DMS53 (cell line): Measurements from ENCODE around the gene DLX2.

Source experiments
- DNase-seq: peaks from one replicate; lab custom pipeline; 2025; lab: John Stamatoyannopoulos, UW

The DLX2 gene

GRCh38 chr2:172107690-172108586 lies 5.2 kb upstream of the DLX2 start:
- DNase-seq: no peak

DNA sequence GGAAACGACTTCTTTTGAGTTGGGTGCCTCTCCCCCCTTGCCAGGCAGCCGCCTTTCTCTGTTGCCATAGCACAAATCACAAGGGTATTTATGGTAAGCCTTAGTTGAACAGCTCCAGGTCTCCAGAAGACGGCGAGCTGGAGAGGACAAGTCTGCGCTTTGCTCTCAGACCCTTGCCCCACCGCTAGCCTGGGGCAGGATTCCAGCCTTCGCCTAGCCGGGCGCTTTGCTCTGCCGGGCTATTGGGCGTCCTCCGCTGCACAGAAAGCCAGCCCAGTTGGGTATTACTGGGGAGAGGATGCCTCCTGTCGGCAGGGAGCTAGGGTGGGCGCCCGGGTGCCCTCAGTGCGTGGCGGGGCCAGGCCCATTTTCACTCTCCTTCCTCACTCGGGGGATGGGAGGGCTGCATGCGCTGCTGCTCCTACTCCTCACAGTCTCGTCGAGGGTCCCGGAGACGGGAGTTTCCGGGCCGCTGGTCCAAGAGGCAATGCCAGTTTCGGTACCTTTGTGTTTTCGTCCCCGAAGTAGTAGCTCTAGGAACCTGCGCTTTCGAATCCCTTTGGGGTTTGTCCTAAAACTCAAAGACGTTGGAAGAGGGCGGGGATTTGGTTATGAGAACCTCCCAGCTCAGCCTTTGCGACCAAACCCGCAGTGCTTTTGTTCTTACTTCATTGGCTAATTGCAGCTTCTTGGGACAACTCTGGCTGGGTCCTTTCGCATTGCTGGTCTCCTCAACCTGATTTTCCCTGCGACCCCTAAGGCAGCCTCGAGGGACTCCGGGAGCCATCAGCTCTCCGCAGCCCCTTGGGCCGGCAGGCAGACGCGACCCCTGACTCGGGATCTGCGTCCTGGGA lies 3.6 kb upstream of the DLX2 start:
- DNase-seq: peak; percentile 70

- peak; percentile 27 for DNase-seq
Observed at GRCh38 chr2:172105471-172106107, 2.9 kb upstream of the DLX2 start.

GRCh38 chr2:172103471-172104272 lies 972 bp upstream of the DLX2 start:
- DNase-seq: peak; percentile 94

DNA sequence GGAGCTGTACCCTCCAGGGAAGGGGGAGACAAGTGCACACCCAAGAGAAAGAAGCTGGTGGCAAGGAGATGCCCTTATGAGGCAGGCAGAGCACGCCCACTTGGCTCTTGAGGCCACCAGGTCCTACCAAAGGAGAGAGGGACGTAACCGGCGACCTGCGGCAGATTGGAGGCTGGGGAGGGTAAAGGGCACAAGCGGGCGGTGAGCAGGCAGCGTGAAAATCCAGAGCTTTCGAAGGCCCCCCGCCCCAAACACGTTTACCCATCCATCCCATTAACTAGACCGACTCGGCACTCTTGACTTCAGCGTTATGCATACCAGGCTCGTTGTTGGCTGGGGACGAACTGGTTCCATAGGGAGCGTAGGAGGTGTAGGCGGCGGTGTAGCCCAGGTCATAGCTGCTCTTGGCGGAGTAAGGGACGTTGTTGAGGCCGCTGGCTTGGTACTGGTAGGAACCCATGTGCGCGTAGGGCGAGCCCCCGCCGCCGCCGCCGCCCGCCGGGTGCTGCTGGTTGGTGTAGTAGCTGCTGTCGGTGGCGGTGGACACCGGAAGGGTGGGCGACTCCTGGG lies 794 bp downstream of the DLX2 start:
- DNase-seq: peak; percentile 83

DNA sequence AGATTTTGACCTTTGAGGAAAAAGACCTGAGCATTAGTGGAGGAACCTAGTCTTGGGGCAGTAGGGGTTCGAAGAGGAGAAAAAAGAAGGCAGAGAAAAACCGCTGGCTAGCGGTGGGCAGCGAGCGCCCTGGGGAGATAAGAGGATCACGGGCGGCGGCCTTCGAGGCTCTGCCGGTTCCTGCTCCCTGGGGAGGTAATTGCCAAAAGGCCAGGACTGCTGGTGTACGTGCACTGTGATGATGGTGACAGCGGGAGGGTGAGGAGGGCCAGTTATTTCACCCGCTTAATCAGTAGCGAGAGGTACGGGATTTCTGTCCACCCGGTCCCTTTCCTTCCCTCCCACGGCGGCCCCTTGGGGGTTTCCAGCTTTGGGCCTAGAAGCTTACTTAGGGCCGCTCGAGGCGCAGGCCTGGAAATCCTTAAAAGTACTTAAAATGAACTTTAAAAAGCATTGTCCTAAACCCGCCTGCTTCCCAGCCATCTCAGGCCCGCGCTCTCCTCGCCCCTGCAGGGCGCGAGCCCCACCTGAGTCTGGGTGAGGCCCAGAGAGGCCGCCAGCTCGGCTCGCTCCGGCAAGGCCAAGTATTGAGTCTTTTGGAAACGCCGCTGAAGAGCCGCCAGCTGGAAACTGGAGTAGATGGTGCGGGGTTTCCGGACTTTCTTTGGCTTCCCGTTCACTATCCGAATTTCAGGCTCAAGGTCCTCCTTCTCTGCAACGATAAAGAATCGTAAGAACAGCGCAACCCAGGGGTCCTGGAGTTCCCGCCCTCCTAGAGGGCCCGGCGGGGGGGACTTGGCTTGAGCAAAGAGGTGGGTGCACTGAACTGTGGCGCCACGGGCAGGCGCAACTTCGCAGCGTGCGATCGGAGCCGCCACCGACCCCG lies 1.5 kb downstream of the DLX2 start:
- DNase-seq: peak; percentile 67

GRCh38 chr2:172100080-172100934 lies 2.4 kb downstream of the DLX2 start:
- DNase-seq: peak; percentile 61

GRCh38 chr2:172099472-172100079 lies 3.1 kb downstream of the DLX2 start:
- no peak for DNase-seq

DNA sequence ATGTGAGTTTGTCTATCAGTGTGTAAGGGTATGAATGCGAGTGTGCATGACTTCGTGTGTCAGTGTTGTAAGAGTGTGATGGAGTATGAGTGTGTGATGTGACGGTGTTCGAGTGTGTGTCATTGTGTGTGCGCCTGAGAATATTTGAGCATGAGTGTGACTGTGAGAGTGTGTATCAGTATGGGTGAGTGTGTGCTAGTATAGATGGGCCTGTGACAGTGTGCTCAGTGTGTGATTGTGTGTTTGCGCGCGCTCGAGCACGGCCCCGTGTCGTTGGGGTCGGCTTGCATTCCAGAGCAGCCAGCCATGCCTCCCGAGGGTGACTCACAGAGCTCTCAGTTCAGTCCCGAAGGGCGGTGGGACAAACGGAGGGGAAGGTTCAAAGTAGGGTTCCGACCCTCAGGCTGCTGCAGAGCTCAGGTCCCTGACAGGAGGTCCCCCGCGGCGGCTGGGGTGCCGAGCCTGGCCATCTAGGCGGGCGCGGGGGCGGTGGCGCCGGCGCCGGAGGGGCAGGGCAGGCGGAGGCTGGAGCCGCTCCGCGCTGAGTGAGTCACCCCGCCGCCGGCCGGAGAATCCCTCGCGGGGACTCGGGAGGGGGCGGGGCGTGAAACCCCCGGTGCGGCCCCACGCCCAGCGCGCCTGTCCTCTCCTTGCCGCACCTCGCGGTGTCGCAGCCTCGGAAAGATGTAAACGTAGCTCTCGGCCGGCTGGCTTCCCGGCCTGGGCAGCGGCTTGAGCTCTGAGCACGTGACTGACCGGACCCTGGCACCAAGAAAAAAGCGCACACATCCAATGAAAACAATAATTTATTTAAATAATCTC lies 3.8 kb downstream of the DLX2 start:
- peak; percentile 76 for DNase-seq

DNA sequence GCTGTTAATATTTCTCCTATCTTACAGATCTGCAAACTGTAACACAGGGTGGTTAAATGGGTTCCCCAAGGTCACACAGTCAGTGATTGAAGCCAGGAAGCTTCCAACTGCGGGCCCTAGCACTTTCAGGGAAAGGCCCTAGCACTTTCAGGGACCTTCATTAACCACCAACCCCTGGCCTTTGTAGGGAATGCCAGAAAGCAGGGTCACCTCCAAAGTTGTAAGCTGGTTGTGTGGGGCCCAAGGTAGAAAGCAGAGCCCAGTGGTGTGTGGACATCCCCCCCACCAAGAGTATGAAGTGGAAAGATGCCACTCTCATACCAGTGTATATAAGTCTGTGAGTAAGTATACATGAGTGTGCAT lies 4.4 kb downstream of the DLX2 start:
- DNase-seq: peak; percentile 32

DNA sequence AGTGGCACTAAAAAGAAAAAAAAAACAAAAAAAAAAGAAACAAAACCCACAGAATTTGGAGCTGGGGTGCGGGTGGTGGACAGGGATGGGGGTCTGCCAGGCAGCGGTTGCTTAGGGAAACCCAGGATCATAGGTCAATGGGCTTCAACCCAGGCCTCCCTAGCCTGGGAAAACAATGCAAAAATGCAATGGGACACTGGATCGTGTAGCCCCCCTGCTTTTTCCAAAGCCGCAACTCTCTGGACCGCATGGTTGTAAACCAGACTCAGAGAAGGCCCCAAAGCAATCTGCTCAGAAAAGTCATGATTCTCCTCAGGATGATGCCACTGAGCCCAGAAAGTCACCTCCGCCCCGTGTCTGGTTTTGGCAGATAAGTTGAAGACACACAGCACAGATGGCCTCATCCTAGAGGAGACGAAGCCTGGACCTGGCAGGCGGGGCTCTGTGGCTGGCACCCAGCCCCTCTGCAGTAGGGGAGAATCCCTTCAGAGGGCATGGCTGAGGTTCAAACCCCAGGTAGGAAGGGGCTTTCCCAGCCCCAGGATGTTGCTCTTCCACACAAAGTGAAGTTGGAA lies 5.1 kb downstream of the DLX2 start:
- DNase-seq: peak; percentile 30

DNA sequence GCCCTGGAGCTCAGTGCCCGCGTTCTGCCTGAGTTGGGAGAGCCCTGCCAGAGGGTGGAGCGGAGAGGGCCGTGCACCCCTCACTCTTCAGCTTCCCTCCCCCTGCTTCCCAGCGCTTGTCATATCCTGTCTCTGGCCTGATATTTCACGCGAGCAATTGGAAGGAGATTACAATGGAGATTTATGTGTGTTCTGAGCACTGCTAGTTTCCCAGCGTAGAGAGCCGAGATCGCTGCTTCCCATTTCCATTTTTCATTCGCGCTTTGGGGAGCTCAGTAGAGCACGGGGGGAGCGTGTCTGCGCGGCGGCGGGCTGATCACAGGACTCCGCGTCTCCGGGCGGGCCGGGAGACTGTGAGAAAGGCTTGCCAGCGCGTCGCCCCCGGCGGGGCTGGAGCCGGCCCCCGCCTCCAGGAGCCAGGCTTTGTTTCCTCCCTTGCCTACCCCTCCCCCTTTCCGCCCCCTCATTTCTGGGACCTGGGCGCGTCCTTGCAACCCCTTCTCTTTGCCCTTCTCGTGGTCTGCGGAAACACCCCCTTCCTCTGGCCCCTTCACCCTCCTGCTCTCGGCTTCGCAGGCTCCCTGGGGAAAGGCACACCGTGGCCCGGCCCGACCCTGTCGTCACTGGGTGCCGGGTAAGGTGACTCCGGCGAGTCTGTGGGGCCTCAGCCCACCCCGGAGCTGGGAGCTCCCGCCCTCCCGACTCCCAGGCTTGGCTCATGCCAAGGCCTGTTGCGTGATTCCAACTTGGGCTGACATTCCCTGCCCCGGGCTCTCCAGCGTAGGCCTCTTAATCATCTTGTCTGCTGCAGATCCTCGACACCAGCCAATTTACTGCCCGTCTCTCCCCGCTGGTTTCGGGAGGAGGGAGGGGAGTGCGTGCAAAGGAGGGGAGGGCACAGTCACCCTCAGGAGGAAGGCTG lies 5.8 kb downstream of the DLX2 start:
- DNase-seq: peak; percentile 59

- peak; percentile 44 for DNase-seq
Observed at GRCh38 chr2:172095905-172096625, 6.6 kb downstream of the DLX2 start.

DNA sequence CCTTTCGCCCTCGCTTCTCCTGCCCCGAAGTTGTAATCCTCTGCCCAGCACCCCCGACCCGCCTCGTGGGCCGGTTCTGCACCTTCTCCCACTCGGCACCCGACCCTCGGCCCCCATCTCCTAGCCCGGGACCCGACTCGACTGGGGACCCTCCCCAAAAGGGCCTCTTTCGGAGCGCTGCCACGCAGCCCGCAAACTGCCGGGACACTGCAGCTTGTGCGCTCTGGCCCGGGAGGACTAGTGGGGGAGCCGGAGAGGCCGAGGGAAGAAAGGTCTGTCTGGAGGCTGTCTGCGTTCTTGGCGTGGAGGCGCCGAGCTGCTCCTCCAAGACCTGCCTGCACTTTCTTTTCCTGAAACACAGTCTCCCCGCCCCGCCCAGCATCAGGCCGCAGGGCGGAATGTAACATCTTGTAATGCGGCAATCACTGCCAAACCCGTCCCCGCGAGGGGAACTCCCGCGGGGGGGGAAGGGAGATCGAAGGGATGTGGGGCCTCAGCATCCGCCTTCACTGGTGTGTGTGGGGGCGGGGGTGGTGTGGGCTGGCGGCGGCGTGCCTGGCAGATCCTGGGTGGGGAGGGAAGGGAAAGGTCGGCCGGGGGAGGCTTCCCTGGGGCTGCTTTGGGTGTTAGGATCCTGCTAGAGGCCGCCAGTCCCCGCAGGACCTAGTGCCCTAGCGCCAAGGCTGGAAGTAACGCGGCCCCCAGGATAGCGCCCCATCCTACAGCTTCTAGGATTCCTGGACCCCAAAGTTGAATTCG lies 7.4 kb downstream of the DLX2 start:
- peak; percentile 66 for DNase-seq
